B cell (primary cell): ENCODE measurements around the gene WDR7. TPM values are rescaled to one million over a fixed set of nuclear protein-coding genes. Genes with fewer than 3 reads are reported as not detected.

ENCODE experiments used
- ATAC-seq: fragments of 200-7000 bp; cut with Tn5 transposase; one replicate; pipeline ENCODE4 v1.10.0; 2021; ENCODE audit warnings: low read depth, mild to moderate bottlenecking, moderate number of reproducible peaks, moderate library complexity
- CTCF ChIA-PET: fragments of 350-600 bp; sonication (Branson Sonifier 250); formaldehyde crosslinking; loops from one replicate; lab custom pipeline; 2021; ENCODE audit warnings: antibody characterized with exemption, inconsistent platforms; lab: Charles Lee
- POLR2A ChIA-PET: fragments of 350-600 bp; sonication (Branson Sonifier 250); formaldehyde crosslinking; loops from one replicate; lab custom pipeline; 2021; ENCODE audit warnings: antibody characterized with exemption; lab: Charles Lee
- DNase-seq: peaks from one replicate; pipeline ENCODE4 v3.0.0; 2013
- H2AFZ ChIP-seq: 2 replicates; pipeline ENCODE4 v1.6.1; 2012; ENCODE audit warnings: mild to moderate bottlenecking, low read depth, low read length; ENCODE audit not compliant: insufficient read depth, poor library complexity, severe bottlenecking
- H3K27ac ChIP-seq, 2 donors: 1 replicate in 1 of 2; 2 replicates in 1 of 2; pipeline ENCODE4 v1.5.1; 2012 to 2013; ENCODE audit warnings: low read length in 2 of 2, mild to moderate bottlenecking in 2 of 2, moderate library complexity in 1 of 2
- H3K27me3 ChIP-seq, 4 experiments: fragments of 200-600 bp in 1 of 4; sonication (generic) in 1 of 4; replicated peaks in 1 of 4; 1 replicate in 2 of 4; 2 replicates in 2 of 4; pipeline versions ENCODE4 v1.6.1 to v1.7.0; 2013 to 2016; ENCODE audit warnings: low read length in 3 of 4, mild to moderate bottlenecking in 2 of 4, mixed read lengths in 1 of 4, moderate library complexity in 1 of 4; ENCODE audit not compliant: insufficient read depth in 4 of 4, control insufficient read depth in 3 of 4; ENCODE audit errors: control extremely low read depth in 1 of 4
- H3K36me3 ChIP-seq, 2 experiments: replicated peaks in 1 of 2; 1 replicate in 1 of 2; 2 replicates in 1 of 2; pipeline versions ENCODE4 v1.6.1 to v1.7.1; 2013; ENCODE audit warnings: low read length in 1 of 2; ENCODE audit not compliant: insufficient read depth in 2 of 2, control insufficient read depth in 1 of 2; ENCODE audit errors: control extremely low read depth in 1 of 2, extremely low read depth in 1 of 2
- H3K4me1 ChIP-seq, 2 donors: fragments of 200-600 bp in 1 of 2; sonication (generic) in 1 of 2; 1 replicate in 1 of 2; 2 replicates in 1 of 2; pipeline versions ENCODE4 v1.5.1 to v1.6.1; 2013 to 2017; ENCODE audit warnings: low read length in 2 of 2; ENCODE audit not compliant: control insufficient read depth in 2 of 2, insufficient read depth in 2 of 2
- H3K4me2 ChIP-seq: replicated peaks from 2 replicates; pipeline ENCODE3; 2012; ENCODE audit warnings: mild to moderate bottlenecking, low read depth, low read length; ENCODE audit not compliant: poor library complexity, severe bottlenecking
- H3K4me3 ChIP-seq, 5 experiments: fragments of 200-600 bp in 1 of 5; sonication (generic) in 1 of 5; 1 replicate in 3 of 5; 2 replicates in 2 of 5; pipeline versions ENCODE4 v1.5.1 to v1.7.0; 2011 to 2016; ENCODE audit warnings: low read length in 4 of 5, mild to moderate bottlenecking in 4 of 5, low read depth in 2 of 5, control low read depth in 1 of 5, moderate library complexity in 1 of 5; ENCODE audit not compliant: insufficient read depth in 1 of 5; ENCODE audit errors: control extremely low read depth in 1 of 5, extremely low read depth in 1 of 5
- H3K79me2 ChIP-seq: fragments of 200-600 bp; sonication (generic); one replicate; pipeline ENCODE4 v1.6.0; 2016; ENCODE audit warnings: low read length; ENCODE audit not compliant: control insufficient read depth, insufficient read depth
- H3K9ac ChIP-seq: fragments of 200-600 bp; sonication (generic); 2 replicates; pipeline ENCODE4 v1.6.1; 2017; ENCODE audit warnings: mild to moderate bottlenecking, low read length, moderate library complexity
- H3K9me3 ChIP-seq, 3 donors: one replicate each; pipeline versions ENCODE4 v1.6.1 to v1.7.1; 2013; ENCODE audit warnings: low read length in 2 of 3; ENCODE audit not compliant: control insufficient read depth in 2 of 3, insufficient read depth in 1 of 3; ENCODE audit errors: control extremely low read depth in 1 of 3
- H4K20me1 ChIP-seq: 2 replicates; pipeline ENCODE4 v1.6.0; 2012; ENCODE audit warnings: mild to moderate bottlenecking, low read length; ENCODE audit not compliant: insufficient read depth, control insufficient read depth, poor library complexity, severe bottlenecking
- H3K27ac Mint-ChIP-seq: one replicate; pipeline ENCODE4 v1.8.0; 2021; ENCODE audit warnings: mixed read lengths
- H3K27me3 Mint-ChIP-seq: one replicate; pipeline ENCODE4 v1.8.0; 2021; ENCODE audit warnings: mixed read lengths
- H3K4me1 Mint-ChIP-seq: one replicate; pipeline ENCODE4 v1.8.0; 2021; ENCODE audit warnings: mixed read lengths
- H3K4me3 Mint-ChIP-seq: one replicate; pipeline ENCODE4 v1.8.0; 2021; ENCODE audit warnings: mixed read lengths
- H3K9me3 Mint-ChIP-seq: one replicate; pipeline ENCODE4 v1.8.0; 2022; ENCODE audit warnings: mixed read lengths; ENCODE audit not compliant: insufficient read depth
- EZH2 ChIP-seq: IDR thresholded peaks from 2 replicates; pipeline ENCODE4 v1.6.1; 2012; ENCODE audit warnings: borderline replicate concordance, low read depth, mild to moderate bottlenecking, moderate library complexity, low read length; ENCODE audit not compliant: insufficient read depth, poor library complexity, severe bottlenecking
- WGBS: methylation state at CpG from one replicate; pipeline ENCODE4 v1.1.5; 2013; ENCODE audit warnings: missing lambda C conversion rate; ENCODE audit not compliant: insufficient coverage; 5-methylcytosine and 5-hydroxymethylcytosine counted together
- intact Hi-C: fragments of 100-400 bp; cut with micrococcal nuclease; formaldehyde crosslinking; loops from one replicate; pipeline ENCODE4 v1.10.0; 2022
- polyA plus RNA-seq: library from polyadenylated mRNA; depleted of rRNA; stranded (reverse); fragments of >200 nt; gene quantifications from 2 replicates; pipeline ENCODE4 v1.2.3, GENCODE V29; 2012
- total RNA-seq, 2 donors: library from RNA; stranded (reverse); fragments of 120-200 nt in 1 of 2; gene quantifications; 1 replicate in 1 of 2; 2 replicates in 1 of 2; pipeline versions ENCODE4 v1.2.3 to v1.2.4, GENCODE V29; 2013 to 2022
- TF ChIP-seq, protein P1 (sequence below): fragments of 200-600 bp; IDR thresholded peaks from one replicate; pipeline ENCODE4 v1.8.0; 2022; ENCODE audit warnings: antibody characterized with exemption, mild to moderate bottlenecking

WDR7 gene
- total and polyA plus RNA-seq, 2 donors (not counting 1 experiment from before 2014, with no cell fraction given): 5.5 to 45.0 TPM

DNA sequence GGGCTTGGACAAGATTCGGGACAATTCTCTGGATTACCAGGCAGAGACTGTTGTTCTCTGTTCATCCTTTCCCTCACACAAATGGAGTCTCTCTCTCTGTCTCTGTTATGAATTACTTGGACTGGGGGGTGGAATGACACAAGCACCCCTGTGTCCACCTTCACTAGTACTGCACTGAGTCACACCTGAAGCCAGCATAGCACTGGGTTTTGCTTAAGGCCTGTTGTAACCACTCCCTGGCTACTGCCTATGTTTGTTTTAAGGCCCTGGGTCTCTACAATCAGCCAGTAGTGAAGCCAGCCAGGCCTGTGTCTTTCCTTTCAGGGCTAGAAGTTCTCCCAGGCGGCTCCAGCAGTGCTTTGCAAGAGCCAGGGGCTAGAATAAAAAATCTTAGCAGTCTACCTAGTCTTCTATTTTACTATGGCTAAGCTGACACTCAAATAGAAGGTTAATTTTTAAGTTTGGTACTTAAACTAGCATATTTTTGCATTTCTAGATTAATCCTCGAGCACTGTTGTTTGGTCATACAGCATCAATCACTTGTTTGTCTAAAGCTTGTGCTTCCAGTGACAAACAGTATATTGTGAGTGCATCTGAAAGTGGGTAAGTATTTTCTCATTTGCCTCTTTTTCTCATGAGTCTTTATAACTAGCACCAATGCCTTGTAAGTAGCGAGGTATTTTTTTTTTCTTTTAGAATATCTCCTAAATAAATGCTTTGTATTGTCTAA is 27.8 kb downstream of the WDR7 start:
- no peak for TF ChIP-seq EZH2
- TF ChIP-seq, protein P1, sequence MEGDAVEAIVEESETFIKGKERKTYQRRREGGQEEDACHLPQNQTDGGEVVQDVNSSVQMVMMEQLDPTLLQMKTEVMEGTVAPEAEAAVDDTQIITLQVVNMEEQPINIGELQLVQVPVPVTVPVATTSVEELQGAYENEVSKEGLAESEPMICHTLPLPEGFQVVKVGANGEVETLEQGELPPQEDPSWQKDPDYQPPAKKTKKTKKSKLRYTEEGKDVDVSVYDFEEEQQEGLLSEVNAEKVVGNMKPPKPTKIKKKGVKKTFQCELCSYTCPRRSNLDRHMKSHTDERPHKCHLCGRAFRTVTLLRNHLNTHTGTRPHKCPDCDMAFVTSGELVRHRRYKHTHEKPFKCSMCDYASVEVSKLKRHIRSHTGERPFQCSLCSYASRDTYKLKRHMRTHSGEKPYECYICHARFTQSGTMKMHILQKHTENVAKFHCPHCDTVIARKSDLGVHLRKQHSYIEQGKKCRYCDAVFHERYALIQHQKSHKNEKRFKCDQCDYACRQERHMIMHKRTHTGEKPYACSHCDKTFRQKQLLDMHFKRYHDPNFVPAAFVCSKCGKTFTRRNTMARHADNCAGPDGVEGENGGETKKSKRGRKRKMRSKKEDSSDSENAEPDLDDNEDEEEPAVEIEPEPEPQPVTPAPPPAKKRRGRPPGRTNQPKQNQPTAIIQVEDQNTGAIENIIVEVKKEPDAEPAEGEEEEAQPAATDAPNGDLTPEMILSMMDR: no peak
- DNase-seq (no peak), ATAC-seq (no peak)
- Histone ChIP-seq H3K4me2 (no peak overlapping the region), H3K9me3 (peaks cover 0 to 3% (median 0%) of the 10 kb centered on the region in 3 donors), H3K36me3 (peaks cover 2 to 7% of the 10 kb centered on the region in 2 experiments), H3K27ac (no peak overlapping the region), H2AFZ (no peak overlapping the region), H3K4me1 (no peaks in the 10 kb centered on the region), H3K27me3 (no peaks in the 10 kb centered on the region), H3K79me2 (no peaks in the 10 kb centered on the region), H3K4me3 (no peak overlapping the region), H3K9ac (no peak overlapping the region), H4K20me1 (no peaks in the 10 kb centered on the region)
- Mint-ChIP-seq H3K27ac (no peak overlapping the region), H3K27me3 (no peaks in the 10 kb centered on the region), H3K9me3 (peaks cover 9% of the 10 kb centered on the region), H3K4me1 (no peaks in the 10 kb centered on the region), H3K4me3 (no peak overlapping the region)
- WGBS: 100% methylated on average over 2 of the region's 4 CpGs
- POLR2A ChIA-PET: no interaction called here
- intact Hi-C loops: no loop called here
- CTCF ChIA-PET: no interaction called here

GRCh38 chr18:56684277-56684676 is 33.1 kb downstream of the WDR7 start:
- 100% methylated on average over 2 of the region's 3 CpGs for WGBS
- H3K4me3 Mint-ChIP-seq: no peak overlapping the region
- no peak for DNase-seq

More at GRCh38 chr18:56684277-56684676, 33.1 kb downstream of the WDR7 start:
- no peaks in the 10 kb centered on the region for H3K79me2 ChIP-seq
- no peak overlapping the region for H3K27ac ChIP-seq
- ChIA-PET CTCF (interaction anchor here (0.8 kb wide), 1 partner anchor 18 kb away, joined by 3 read pairs; no protein-coding TSS in a partner anchor), POLR2A (no interaction called here)
- Mint-ChIP-seq H3K27ac (no peak overlapping the region), H3K9me3 (no peaks in the 10 kb centered on the region), H3K27me3 (no peaks in the 10 kb centered on the region), H3K4me1 (no peaks in the 10 kb centered on the region)
- no peaks in the 10 kb centered on the region for H4K20me1 ChIP-seq
- TF ChIP-seq, protein P1: no peak
- no peak for TF ChIP-seq EZH2
- H3K4me1 ChIP-seq: no peaks in the 10 kb centered on the region
- H2AFZ ChIP-seq: no peak overlapping the region
- H3K9ac ChIP-seq: no peak overlapping the region
- no peak for ATAC-seq
- H3K4me3 ChIP-seq: no peak overlapping the region
- H3K9me3 ChIP-seq: no peaks in the 10 kb centered on the region
- H3K36me3 ChIP-seq: peaks cover 0 to 23% of the 10 kb centered on the region in 2 experiments
- intact Hi-C loops: no loop called here
- no peak overlapping the region for H3K4me2 ChIP-seq
- H3K27me3 ChIP-seq: no peaks in the 10 kb centered on the region
